GM19023 (cell line): ENCODE data around the gene OSCP1.
"Not testable (repeated sequence)": the region's sequence is repeated elsewhere in the genome, so short reads cannot be mapped to it uniquely, and the experiment has no call there.

Source experiments
- ATAC-seq: cut with Tn5 transposase; IDR thresholded peaks from one replicate; pipeline ENCODE4 v1.9.1; 2021; ENCODE audit warnings: mild to moderate bottlenecking, moderate library complexity; ENCODE audit not compliant: unreplicated experiment

The OSCP1 gene, protein sequence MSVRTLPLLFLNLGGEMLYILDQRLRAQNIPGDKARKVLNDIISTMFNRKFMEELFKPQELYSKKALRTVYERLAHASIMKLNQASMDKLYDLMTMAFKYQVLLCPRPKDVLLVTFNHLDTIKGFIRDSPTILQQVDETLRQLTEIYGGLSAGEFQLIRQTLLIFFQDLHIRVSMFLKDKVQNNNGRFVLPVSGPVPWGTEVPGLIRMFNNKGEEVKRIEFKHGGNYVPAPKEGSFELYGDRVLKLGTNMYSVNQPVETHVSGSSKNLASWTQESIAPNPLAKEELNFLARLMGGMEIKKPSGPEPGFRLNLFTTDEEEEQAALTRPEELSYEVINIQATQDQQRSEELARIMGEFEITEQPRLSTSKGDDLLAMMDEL

GRCh38 chr1:36450270-36450918 lies at the start of gene OSCP1:
Gene OSCP1, minus strand, starts transcription at chr1:36450451. Its CDS starts 82 bp downstream, at chr1:36450369.
- ATAC-seq = peak; percentile 99

- no peak for ATAC-seq
These were observed 47.0 kb upstream of the OSCP1 start for GRCh38 chr1:36497207-36497606.

- ATAC-seq = no peak
These were observed 44.7 kb upstream of the OSCP1 start for GRCh38 chr1:36494971-36495370.

DNA sequence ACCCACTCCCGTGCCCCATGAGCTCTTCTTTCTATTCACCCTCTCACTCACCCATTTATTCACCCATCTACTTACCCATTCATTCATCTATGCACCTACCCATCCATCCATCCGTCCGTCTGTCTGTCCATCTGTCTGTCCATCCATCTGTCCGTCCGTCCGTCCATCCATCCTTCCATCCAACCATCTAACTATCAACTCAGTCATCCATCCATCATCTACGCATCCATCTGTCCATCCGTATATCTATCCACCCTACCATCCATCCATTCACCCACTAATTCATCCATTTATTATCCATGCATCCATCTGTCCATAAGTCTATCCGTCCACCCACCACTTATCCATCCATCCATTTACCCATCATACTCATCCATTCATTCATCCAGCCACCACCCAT lies 43.3 kb upstream of the OSCP1 start:
- ATAC-seq = no peak

GRCh38 chr1:36492491-36492890 lies 42.2 kb upstream of the OSCP1 start:
- ATAC-seq = no peak

DNA sequence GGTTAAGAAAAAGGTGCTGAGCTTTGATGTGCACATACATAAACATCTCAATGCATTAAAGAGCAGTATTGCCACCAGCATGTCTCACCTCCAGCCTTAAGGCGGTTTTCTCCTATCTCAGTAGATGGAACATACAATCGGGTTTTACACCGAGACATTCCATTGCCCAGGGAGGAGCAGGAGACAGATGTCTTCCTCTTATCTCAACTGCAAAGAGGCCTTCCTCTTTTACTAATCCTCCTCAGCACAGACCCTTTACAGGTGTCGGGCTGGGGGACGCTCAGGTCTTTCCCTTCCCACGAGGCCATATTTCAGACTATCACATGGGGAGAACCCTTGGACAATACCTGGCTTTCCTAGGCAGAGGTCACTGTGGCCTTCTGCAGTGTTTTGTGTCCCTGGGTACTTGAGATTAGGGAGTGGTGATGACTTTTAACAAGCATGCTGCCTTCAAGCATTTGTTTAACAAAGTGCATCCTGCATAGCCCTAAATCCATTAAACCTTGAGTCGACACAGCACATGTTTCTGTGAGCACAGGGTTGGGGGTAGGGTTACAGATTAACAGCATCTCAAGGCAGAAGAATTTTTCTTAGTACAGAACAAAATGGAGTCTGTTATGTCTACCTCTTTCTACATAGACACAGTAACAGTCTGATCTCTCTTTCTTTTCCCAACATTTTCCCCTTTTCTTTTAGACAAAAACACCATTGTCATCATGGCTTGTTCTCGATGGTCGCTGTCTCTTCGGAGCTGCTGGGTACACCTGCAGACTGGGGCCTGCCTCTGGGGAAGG lies 39.2 kb upstream of the OSCP1 start:
- not testable (repeated sequence) for ATAC-seq

DNA sequence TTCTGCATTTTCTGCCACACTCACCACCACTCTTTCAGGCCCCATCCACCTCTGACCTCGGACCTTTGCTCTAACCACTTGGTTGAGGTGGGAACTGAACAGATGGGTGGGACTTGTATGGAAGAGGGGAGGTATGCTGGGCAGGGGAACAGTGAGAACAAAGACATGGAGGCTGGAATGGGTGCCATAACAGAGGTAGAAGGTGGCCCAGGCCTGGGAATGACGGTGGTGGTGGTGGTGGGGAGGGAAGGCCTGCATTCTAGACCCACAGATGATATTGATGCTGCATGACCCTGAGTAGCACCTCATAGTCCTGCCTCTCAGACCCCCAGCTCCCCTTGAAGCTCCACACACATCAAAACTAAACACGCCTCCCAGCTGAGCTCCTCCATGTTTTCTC lies 37.7 kb upstream of the OSCP1 start:
- no peak for ATAC-seq

DNA sequence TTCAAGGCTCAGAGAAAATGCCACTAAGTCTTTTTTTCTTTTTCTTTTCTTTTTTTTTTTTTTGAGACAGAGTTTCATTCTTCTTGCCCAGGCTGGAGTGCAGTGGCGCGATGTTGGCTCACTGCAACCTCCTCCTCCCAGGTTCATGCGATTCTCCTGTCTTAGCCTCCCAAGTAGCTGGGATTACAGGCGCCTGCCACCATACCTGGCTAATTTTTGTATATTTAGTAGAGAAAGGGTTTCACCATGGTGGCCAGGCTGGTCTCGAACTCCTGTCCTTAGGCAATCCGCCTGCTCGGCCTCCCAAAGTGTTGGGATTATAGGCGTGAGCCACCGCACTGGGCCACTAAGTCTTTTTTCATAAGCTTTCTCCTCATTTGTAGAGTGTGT lies 37.1 kb upstream of the OSCP1 start:
- ATAC-seq = not testable (repeated sequence)

DNA sequence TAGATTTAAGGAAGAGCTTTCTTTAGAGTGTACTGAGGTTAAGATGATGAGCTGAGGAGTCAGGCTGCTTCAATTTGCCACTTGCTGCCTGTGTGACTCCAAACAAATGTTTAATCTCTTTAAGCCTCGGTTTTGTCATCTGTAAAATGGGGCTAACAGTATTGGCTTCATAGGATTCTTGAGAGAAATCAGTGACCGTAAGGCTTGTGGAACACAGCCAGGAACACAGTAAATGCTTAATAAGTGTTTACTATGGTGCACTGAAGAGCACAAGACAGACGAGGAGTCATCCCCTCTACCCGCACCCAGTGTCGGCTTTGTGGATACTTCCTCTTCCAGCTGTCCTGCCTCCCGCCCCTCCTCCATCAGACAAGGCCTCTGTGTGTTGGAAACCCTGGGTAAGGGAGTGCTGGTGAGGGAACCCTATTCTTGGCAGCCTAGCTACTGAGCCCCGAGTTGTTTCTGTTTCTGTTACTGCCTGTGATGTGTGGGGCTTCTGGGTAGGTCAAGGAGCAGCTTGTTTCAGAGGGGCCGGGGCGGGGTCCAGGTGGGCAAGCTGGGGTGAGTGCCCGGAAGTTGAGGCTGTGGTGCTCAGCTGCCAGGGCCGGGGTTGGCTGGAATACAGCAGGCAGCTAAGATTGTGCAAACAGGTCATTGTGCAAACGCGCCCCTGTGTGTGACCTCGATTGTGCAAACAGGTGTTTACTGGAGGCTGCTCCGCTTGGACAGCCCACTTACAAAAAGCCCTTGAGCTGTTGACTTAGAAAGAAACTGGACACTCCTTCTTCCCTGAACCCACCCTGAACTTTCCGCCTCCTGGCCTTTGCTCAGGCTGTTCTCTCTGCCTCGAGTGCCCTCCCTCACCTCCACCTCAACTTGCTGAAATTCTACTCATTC lies 36.4 kb upstream of the OSCP1 start:
- ATAC-seq = no peak

- ATAC-seq = no peak
These were observed 35.8 kb upstream of the OSCP1 start for GRCh38 chr1:36486093-36486438.

GRCh38 chr1:36484099-36484498 lies 33.8 kb upstream of the OSCP1 start:
- ATAC-seq = no peak

- ATAC-seq = no peak
These were observed 32.6 kb upstream of the OSCP1 start, which contains the start of gene CSF3R for GRCh38 chr1:36482724-36483388. Gene CSF3R, minus strand, starts transcription at chr1:36482913. Its CDS starts 3,417 bp downstream, at chr1:36479496.

DNA sequence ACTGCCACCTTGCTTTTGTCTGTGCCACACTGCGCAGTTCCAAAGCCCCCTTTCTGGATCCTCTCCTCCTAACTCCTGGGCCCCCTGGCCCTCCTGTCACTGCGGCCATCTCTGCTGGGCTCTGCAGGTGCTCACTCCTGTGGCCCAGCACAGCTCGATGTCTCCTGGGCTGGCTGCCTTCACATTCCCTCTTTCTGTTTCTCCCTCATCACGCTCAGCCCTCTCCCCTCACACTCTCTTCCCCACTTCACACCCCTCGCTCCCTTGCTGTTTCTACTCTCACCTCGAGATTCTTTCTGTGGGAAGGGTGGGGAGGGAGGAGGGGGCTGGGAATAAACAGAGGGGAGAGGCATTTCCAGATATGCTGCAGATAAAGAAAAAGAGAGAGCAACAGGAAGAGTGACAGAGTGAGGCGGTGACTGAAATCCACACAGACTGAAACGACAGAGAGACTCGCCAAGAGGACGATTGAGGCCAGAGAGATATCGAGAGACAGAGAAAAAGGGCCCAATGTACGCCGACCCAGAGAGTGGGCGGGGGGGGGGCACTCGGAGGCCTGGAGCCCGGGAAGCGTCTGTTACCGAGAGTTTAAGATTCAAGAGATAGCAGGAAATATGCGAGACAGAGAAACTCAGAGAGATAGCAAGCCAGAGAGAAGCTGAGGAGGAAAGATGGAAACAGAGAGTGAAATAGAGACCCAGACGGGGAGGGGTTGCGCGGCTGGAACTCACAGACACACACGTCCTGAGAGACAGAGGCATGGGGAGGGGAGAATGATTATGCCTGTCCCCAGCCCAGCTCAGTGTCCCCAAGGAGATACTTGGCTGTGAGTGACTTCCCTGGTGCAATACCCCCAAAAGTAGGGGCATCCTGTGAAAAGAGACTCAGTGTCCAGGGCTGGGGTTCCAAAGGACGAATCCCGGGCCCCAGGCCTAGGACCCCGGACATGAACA lies 31.8 kb upstream of the OSCP1 start:
- no peak for ATAC-seq

DNA sequence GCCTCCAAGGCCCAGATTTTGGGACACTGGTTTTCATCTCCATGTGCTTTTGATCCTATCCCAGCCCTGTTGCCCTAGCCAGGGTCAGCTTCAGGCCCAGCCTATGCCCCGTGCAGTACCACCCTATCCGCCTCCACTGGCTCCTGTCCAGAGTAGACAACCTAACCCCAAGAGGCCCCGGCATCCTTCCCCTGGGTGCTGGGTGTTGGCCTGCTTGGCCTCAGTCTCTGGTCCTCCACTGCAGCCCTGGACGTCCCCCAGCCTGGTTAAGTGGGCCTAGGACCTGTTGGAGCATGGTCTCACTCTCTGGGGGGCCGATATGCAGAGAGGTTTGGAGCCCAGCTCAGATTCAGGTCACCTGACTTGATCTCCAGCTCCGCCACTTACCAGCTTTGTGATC lies 30.8 kb upstream of the OSCP1 start:
- ATAC-seq = no peak

- ATAC-seq = no peak
These were observed 29.9 kb upstream of the OSCP1 start for GRCh38 chr1:36480161-36480560.

- ATAC-seq = no peak
These were observed 29.3 kb upstream of the OSCP1 start for GRCh38 chr1:36479505-36480051.

GRCh38 chr1:36477615-36478014 lies 27.4 kb upstream of the OSCP1 start:
- not testable (repeated sequence) for ATAC-seq

GRCh38 chr1:36476945-36477344 lies 26.7 kb upstream of the OSCP1 start:
- no peak for ATAC-seq
